ENCODE data around the gene ME3.
"Not testable (repeated sequence)": the region's sequence is repeated elsewhere in the genome, so short reads cannot be mapped to it uniquely, and the experiment has no call there.

ME3 gene

GRCh38 chr11:86587264-86588193, 84.9 kb downstream of the ME3 start:
- no peak for DNase-seq (ENCODE audit: low read depth)

DNA sequence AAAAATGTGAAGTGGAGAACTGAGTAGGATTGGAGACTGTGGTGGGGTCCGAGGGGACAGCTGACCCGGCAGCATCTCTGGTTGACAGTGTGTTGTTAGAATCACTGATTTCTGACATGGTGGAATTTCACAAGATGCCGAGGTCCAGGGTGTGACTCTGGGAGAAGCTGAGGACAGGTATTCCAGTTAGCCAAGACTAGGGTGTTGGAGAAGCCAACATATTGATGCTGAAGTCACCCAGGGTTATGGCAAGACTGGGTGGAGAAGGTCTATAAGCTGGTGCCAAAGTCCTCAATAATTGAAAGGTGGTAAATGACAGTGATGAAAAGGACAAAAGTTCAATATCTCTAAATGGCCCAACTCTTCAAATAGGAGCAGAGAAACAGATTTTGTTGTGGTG, 86.1 kb downstream of the ME3 start:
- no peak for DNase-seq (ENCODE audit: low read depth)

- no peak for DNase-seq (ENCODE audit: low read depth)
Observed at GRCh38 chr11:86582898-86583297, 89.5 kb downstream of the ME3 start.

DNA sequence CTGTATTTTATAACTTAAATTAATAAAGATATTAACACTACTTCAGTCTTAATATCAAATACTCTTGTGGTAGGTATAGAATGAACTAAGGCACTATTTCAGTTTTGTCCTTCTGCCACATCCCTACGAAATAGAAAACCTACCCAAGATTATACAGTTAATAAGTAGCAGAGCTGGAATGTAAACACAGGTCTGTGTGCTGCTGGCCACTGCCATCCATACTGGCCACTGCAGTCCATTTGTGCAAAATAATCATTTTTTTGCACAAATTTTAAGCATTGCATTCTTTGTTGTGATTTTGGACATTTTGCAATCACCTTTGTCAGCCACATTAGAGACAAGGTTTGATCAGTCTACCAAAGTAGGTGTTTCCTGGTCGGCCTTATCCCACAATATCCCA, 91.9 kb downstream of the ME3 start:
- no peak for DNase-seq (ENCODE audit: low read depth)

GRCh38 chr11:86579406-86579731, 93.0 kb downstream of the ME3 start:
- DNase-seq (ENCODE audit: low read depth) = no peak

- no peak for DNase-seq (ENCODE audit: low read depth)
Observed at GRCh38 chr11:86578727-86579405, 93.5 kb downstream of the ME3 start.

- DNase-seq (ENCODE audit: low read depth) = no peak
Observed at GRCh38 chr11:86577644-86578636, 94.5 kb downstream of the ME3 start.

- DNase-seq (ENCODE audit: low read depth) = no peak
Observed at GRCh38 chr11:86576946-86577624, 95.3 kb downstream of the ME3 start.

GRCh38 chr11:86575927-86576326, 96.5 kb downstream of the ME3 start:
- no peak for DNase-seq (ENCODE audit: low read depth)

GRCh38 chr11:86575208-86575855, 97.1 kb downstream of the ME3 start:
- DNase-seq (ENCODE audit: low read depth) = no peak

DNA sequence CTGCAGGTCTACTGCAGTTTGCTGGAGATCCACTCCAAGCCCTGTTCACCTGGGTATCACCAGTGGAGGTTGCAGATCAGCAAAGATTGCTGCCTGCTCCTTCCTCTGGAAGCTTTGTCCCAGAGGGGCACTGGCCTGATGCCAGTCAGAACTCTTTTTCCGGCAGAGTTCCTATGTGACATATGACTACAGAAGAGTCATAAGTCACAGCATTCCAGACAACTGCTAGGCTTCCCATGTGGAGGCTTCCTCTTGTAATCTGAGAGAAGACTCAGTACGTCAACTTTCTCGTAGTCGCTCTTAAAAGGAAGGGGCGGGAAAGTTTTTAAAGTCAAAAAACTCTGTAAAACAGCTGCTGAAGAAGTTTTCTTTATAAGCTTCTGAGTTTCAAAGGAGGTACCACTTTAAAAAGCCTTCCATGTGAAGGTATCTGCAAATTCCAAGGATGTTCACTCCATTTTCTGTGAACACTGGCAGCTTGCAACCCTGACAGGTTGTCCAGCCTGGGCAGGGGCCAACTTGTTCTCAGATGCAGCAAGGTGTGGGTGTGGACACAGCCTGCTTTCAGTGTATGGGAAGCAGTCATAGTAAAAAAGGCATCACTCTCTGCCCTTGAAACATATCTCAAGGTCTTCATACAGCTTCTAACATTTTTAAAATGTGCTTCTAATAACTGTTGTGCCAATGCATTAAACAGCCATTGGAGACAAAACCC, 97.8 kb downstream of the ME3 start:
- no peak for DNase-seq (ENCODE audit: low read depth)

GRCh38 chr11:86571273-86571948, 101.0 kb downstream of the ME3 start:
- no peak for DNase-seq (ENCODE audit: low read depth)

GRCh38 chr11:86570451-86570850, 102.0 kb downstream of the ME3 start:
- DNase-seq (ENCODE audit: low read depth) = no peak

GRCh38 chr11:86570020-86570419, 102.4 kb downstream of the ME3 start:
- no peak for DNase-seq (ENCODE audit: low read depth)

GRCh38 chr11:86569109-86569508, 103.3 kb downstream of the ME3 start:
- no peak for DNase-seq (ENCODE audit: low read depth)

GRCh38 chr11:86565801-86566312, 106.6 kb downstream of the ME3 start:
- DNase-seq (ENCODE audit: low read depth) = no peak

- DNase-seq (ENCODE audit: low read depth) = no peak
Observed at GRCh38 chr11:86565388-86565787, 107.0 kb downstream of the ME3 start.

- not testable (repeated sequence) for DNase-seq (ENCODE audit: low read depth)
Observed at GRCh38 chr11:86562842-86563241, 109.6 kb downstream of the ME3 start.

- no peak for DNase-seq (ENCODE audit: low read depth)
Observed at GRCh38 chr11:86559311-86559945, 113.0 kb downstream of the ME3 start.

All from stimulated activated CD8-positive, alpha-beta memory T cell treated with anti-CD3 and anti-CD28 coated beads, Interleukin-7, amount 100 ng/mL, for 24 hours (primary cell).